Activated CD4-positive, alpha-beta T cell treated with anti-CD3 and anti-CD28 coated beads, Interleukin-2, amount 10 ng/mL, durations not matched to agents 24 days and 14 days (primary cell): ENCODE results near the gene SELENOM. TPM values are rescaled to one million over a fixed set of nuclear protein-coding genes. Genes with fewer than 3 reads are reported as not detected.

Experiments
- DNase-seq: peaks from one replicate; pipeline ENCODE4 v3.0.0; 2022
- H3K27ac Mint-ChIP-seq: one replicate; pipeline ENCODE4 v1.8.0; 2022; ENCODE audit warnings: mild to moderate bottlenecking, mixed read lengths
- H3K27me3 Mint-ChIP-seq: one replicate; pipeline ENCODE4 v1.8.0; 2022; ENCODE audit warnings: mixed read lengths
- H3K36me3 Mint-ChIP-seq: one replicate; pipeline ENCODE4 v1.8.0; 2022; ENCODE audit warnings: low read depth, mild to moderate bottlenecking, mixed read lengths
- H3K4me1 Mint-ChIP-seq: one replicate; pipeline ENCODE4 v1.8.0; 2021; ENCODE audit warnings: mixed read lengths
- H3K4me3 Mint-ChIP-seq: one replicate; pipeline ENCODE4 v1.8.0; 2022; ENCODE audit warnings: mild to moderate bottlenecking, moderate library complexity, mixed read lengths
- H3K9me3 Mint-ChIP-seq: one replicate; pipeline ENCODE4 v1.8.0; 2021; ENCODE audit warnings: mixed read lengths
- intact Hi-C: fragments of 100-400 bp; cut with micrococcal nuclease; formaldehyde crosslinking; loops from one replicate; pipeline ENCODE4 v1.15.1; 2023
- total RNA-seq: library from RNA; stranded (reverse); gene quantifications from 2 replicates; pipeline ENCODE4 v1.2.3, GENCODE V29; 2022

SELENOM gene
- total RNA-seq, 1 donor from 2014 or later = 8.2 TPM

- no peaks in the 10 kb centered on the region for H3K9me3 Mint-ChIP-seq
- intact Hi-C loops = no loop called here
- no peaks in the 10 kb centered on the region for H3K36me3 Mint-ChIP-seq
- H3K27ac Mint-ChIP-seq = no peak within 1 kb of the TSS
- no peak within 1 kb of the TSS for H3K4me3 Mint-ChIP-seq
- peaks cover 6% of the 10 kb centered on the region for H3K4me1 Mint-ChIP-seq
- DNase-seq = no peak
- H3K27me3 Mint-ChIP-seq = peaks cover 2% of the 10 kb centered on the region
These were observed 32.7 kb upstream of the SELENOM start, which contains the start of gene PLA2G3 for GRCh38 chr22:31139866-31140716. Gene PLA2G3 (minus strand): TSS chr22:31140508. CDS start chr22:31140354, 154 bp downstream.

GRCh38 chr22:31139066-31139465 is 31.7 kb upstream of the SELENOM start:
- Mint-ChIP-seq H3K27ac (no peak overlapping the region), H3K36me3 (no peaks in the 10 kb centered on the region), H3K9me3 (no peaks in the 10 kb centered on the region), H3K27me3 (peaks cover 2% of the 10 kb centered on the region), H3K4me3 (no peak overlapping the region), H3K4me1 (peaks cover 3% of the 10 kb centered on the region)
- intact Hi-C loops = no loop called here
- no peak for DNase-seq

GRCh38 chr22:31138126-31138525 is 30.8 kb upstream of the SELENOM start:
- no peak for DNase-seq

GRCh38 chr22:31137721-31138120 is 30.4 kb upstream of the SELENOM start:
- Mint-ChIP-seq H3K36me3 (no peaks in the 10 kb centered on the region), H3K27me3 (peaks cover 2% of the 10 kb centered on the region), H3K4me1 (no peaks in the 10 kb centered on the region), H3K4me3 (no peak overlapping the region), H3K27ac (no peak overlapping the region), H3K9me3 (no peaks in the 10 kb centered on the region)
- no peak for DNase-seq
- intact Hi-C loops = no loop called here

More at GRCh38 chr22:31138126-31138525, 30.8 kb upstream of the SELENOM start:
- H3K4me3 Mint-ChIP-seq = no peak overlapping the region
- H3K27me3 Mint-ChIP-seq = peaks cover 2% of the 10 kb centered on the region
- intact Hi-C loops = no loop called here
- no peaks in the 10 kb centered on the region for H3K36me3 Mint-ChIP-seq
- no peaks in the 10 kb centered on the region for H3K9me3 Mint-ChIP-seq
- no peaks in the 10 kb centered on the region for H3K4me1 Mint-ChIP-seq
- H3K27ac Mint-ChIP-seq = no peak overlapping the region

- intact Hi-C loops = no loop called here
- DNase-seq = no peak
- Mint-ChIP-seq H3K9me3 (no peaks in the 10 kb centered on the region), H3K4me1 (no peaks in the 10 kb centered on the region), H3K4me3 (no peak overlapping the region), H3K27ac (no peak overlapping the region), H3K27me3 (peaks cover 2% of the 10 kb centered on the region), H3K36me3 (no peaks in the 10 kb centered on the region)
These were observed 29.3 kb upstream of the SELENOM start for GRCh38 chr22:31136711-31137110.

GRCh38 chr22:31136155-31136554 is 28.8 kb upstream of the SELENOM start:
- Mint-ChIP-seq H3K27ac (no peak overlapping the region), H3K27me3 (peaks cover 2% of the 10 kb centered on the region), H3K4me3 (no peak overlapping the region), H3K9me3 (no peaks in the 10 kb centered on the region), H3K4me1 (no peaks in the 10 kb centered on the region), H3K36me3 (no peaks in the 10 kb centered on the region)
- no peak for DNase-seq
- intact Hi-C loops = no loop called here

DNA sequence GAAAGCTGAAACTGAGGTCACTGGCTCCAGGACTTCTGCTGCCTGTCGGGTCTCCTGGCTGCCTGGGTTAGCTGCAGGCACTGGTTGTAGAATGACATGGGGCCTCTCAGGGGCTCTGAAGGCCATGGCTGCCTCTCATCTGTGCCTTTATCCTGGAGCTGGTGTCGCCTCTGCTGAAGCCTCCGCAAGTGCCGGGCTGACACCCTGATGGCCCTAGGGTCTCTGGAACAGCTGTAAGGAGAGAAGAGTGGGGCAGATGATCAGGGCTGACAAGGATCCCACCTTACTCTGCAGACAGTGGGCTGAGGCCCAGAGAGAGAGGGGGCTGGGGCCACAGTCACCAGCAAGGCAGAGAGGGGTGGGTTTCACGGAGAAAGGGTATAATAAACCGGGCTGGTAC is 28.3 kb upstream of the SELENOM start:
- Mint-ChIP-seq H3K4me3 (no peak overlapping the region), H3K36me3 (no peaks in the 10 kb centered on the region), H3K27me3 (peaks cover 2% of the 10 kb centered on the region), H3K27ac (no peak overlapping the region), H3K9me3 (no peaks in the 10 kb centered on the region), H3K4me1 (no peaks in the 10 kb centered on the region)
- intact Hi-C loops = no loop called here
- no peak for DNase-seq

DNA sequence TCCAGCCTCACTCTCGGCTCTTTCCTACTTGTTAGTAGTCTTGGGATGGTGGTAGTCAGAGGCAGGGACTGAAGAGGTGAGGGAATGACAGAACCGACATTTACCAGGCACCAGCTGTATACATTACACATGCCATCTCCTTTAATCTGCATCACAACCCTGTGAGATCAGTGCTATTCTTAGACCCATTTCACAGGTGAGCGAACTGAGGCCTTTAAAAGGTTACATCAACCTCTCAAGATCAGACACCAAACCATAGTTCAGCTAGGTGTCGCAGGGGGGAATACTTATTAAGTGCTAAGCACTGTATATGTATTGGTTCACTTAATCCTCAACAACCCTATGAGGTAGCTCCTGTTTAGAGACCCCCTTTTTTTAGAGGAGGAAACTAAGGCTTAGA is 27.3 kb upstream of the SELENOM start:
- Mint-ChIP-seq H3K9me3 (no peaks in the 10 kb centered on the region), H3K27ac (no peak overlapping the region), H3K4me3 (no peak overlapping the region), H3K27me3 (peaks cover under 1% of the 10 kb centered on the region), H3K36me3 (no peaks in the 10 kb centered on the region), H3K4me1 (no peaks in the 10 kb centered on the region)
- intact Hi-C loops = no loop called here
- DNase-seq = no peak

DNA sequence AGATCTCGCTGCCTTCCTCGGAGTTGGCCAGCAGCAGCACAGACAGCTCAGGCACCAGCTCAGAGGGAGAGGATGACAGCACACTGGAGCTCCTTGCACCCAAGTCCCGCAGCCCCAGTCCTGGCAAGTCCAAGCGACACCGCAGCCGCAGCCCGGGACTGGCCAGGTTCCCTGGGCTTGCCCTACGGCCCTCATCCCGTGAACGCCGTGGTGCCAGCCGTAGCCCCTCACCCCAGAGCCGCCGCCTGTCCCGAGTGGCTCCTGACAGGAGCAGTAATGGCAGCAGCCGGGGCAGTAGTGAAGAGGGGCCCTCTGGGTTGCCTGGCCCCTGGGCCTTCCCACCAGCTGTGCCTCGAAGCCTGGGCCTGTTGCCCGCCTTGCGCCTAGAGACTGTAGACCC is 26.5 kb upstream of the SELENOM start:
- H3K4me3 Mint-ChIP-seq = no peak overlapping the region
- no peaks in the 10 kb centered on the region for H3K36me3 Mint-ChIP-seq
- H3K9me3 Mint-ChIP-seq = no peaks in the 10 kb centered on the region
- no peaks in the 10 kb centered on the region for H3K4me1 Mint-ChIP-seq
- no peak overlapping the region for H3K27ac Mint-ChIP-seq
- intact Hi-C loops = no loop called here
- no peaks in the 10 kb centered on the region for H3K27me3 Mint-ChIP-seq
- no peak for DNase-seq

DNA sequence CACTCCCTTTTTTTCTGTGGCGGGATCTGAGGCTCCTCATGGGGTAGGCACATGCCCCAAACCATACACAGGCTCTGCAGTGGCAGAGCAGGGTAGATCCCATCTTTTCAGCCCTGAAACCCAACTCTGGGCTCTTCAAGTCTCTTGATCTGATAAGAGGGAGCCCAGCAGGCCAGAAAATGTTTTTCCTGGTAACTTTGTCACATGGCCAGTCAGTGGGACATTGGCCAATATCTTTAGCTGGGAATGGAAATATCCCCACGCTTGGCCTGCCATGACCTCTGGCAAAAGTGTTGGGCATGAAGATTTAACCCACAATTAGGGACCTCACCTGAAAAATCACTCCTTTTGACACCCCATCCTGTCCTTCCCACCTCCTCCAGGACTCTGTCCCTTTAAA is 23.5 kb upstream of the SELENOM start:
- Mint-ChIP-seq H3K9me3 (no peaks in the 10 kb centered on the region), H3K4me1 (peaks cover 3% of the 10 kb centered on the region), H3K27ac (no peak overlapping the region), H3K4me3 (no peak overlapping the region), H3K27me3 (no peaks in the 10 kb centered on the region), H3K36me3 (no peaks in the 10 kb centered on the region)
- no peak for DNase-seq
- intact Hi-C loops = no loop called here

- H3K4me3 Mint-ChIP-seq = no peak overlapping the region
- H3K36me3 Mint-ChIP-seq = no peaks in the 10 kb centered on the region
- H3K27me3 Mint-ChIP-seq = no peaks in the 10 kb centered on the region
- intact Hi-C loops = no loop called here
- DNase-seq = no peak
- no peak overlapping the region for H3K27ac Mint-ChIP-seq
- H3K9me3 Mint-ChIP-seq = no peaks in the 10 kb centered on the region
- peaks cover 3% of the 10 kb centered on the region for H3K4me1 Mint-ChIP-seq
These were observed 20.8 kb upstream of the SELENOM start for GRCh38 chr22:31128156-31128555.

DNA sequence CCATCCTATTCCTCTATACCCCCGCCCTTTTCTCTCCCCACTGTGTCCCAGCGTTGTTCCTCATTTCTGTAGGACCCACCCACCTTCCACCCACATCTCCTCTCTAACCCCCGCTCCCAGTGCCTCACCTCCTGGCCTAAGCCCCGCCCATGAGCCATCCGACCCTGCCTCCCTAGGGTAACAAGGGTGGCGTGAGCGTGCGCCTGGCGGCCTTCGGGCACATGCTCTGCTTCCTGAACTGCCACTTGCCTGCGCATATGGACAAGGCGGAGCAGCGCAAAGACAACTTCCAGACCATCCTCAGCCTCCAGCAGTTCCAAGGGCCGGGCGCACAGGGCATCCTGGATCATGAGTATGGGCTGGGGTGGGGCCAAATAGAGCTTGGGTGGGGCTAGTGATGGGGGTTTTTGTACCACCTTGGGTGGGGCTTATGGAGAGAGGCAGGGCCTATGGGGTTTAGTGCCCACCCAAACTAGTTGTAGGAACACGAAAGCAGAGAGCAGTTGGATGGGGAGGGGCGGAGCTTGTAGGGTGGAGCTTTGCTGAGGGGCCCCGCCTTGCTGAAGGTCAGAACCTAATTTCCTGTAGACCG is 19.9 kb upstream of the SELENOM start:
- Mint-ChIP-seq H3K27ac (no peak overlapping the region), H3K4me3 (no peak overlapping the region), H3K9me3 (no peaks in the 10 kb centered on the region), H3K4me1 (peaks cover 3% of the 10 kb centered on the region), H3K27me3 (no peaks in the 10 kb centered on the region), H3K36me3 (no peaks in the 10 kb centered on the region)
- DNase-seq = no peak
- intact Hi-C loops = no loop called here

- Mint-ChIP-seq H3K36me3 (no peaks in the 10 kb centered on the region), H3K27me3 (no peaks in the 10 kb centered on the region), H3K9me3 (no peaks in the 10 kb centered on the region), H3K4me3 (no peak overlapping the region), H3K27ac (no peak overlapping the region), H3K4me1 (peaks cover 3% of the 10 kb centered on the region)
- DNase-seq = no peak
- intact Hi-C loops = no loop called here
These were observed 19.5 kb upstream of the SELENOM start for GRCh38 chr22:31126869-31127175.

DNA sequence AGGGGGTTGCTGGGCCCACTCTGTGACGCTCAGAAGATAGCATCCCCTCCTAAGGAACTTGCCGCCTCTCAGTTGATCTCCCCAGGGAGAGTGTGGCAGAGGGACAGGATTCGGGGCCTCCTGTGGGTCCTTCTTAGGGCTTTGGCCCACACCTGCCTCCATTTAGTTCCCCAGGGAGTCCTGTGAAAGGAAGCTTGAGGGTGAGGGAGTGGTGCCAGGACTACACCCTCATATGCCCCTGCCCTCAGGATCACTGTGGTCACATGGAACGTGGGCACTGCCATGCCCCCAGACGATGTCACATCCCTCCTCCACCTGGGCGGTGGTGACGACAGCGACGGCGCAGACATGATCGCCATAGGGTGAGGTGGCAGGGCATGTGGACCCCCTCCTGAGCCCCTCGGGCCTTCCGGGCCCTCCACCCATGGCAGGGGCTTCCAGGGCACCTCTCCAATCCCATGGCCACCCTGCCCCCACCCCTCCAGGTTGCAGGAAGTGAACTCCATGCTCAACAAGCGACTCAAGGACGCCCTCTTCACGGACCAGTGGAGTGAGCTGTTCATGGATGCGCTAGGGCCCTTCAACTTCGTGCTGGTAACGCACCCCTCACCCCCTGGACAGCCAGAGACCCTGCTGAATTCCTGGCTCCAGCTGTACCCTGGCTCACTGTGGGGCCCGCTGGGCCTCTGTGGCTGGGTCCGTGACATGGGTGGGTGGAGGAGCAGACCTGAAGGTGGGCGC is 18.9 kb upstream of the SELENOM start:
- H3K27me3 Mint-ChIP-seq = no peaks in the 10 kb centered on the region

More for the DNA sequence above, 18.9 kb upstream of the SELENOM start:
- DNase-seq = no peak
- Mint-ChIP-seq H3K4me1 (peaks cover 3% of the 10 kb centered on the region), H3K27ac (no peak overlapping the region), H3K4me3 (no peak overlapping the region), H3K36me3 (no peaks in the 10 kb centered on the region), H3K9me3 (no peaks in the 10 kb centered on the region)
- intact Hi-C loops = no loop called here
